Measurements from ENCODE around the gene CHRM3.

GRCh38 chr1:239426821-239427475 is 40.6 kb downstream of the CHRM3 start:
- TF ChIP-seq POLR2A (IDR thresholded peaks at IDR 0.05), result no peak
- no peak for TF ChIP-seq CTCF (IDR thresholded peaks at IDR 0.05)

Data from Peyer's patch (tissue), 4 donors.